NCI-H510A treated with DMSO at 0.1 percent for 48 hours (cell line): Measurements from ENCODE around the gene FTO.
A peak's percentile ranks its signal among the peaks of the same experiment; 100 is the strongest.

ENCODE experiments used
- DNase-seq: peaks from one replicate; lab custom pipeline; 2025; lab: John Stamatoyannopoulos, UW

FTO gene

DNA sequence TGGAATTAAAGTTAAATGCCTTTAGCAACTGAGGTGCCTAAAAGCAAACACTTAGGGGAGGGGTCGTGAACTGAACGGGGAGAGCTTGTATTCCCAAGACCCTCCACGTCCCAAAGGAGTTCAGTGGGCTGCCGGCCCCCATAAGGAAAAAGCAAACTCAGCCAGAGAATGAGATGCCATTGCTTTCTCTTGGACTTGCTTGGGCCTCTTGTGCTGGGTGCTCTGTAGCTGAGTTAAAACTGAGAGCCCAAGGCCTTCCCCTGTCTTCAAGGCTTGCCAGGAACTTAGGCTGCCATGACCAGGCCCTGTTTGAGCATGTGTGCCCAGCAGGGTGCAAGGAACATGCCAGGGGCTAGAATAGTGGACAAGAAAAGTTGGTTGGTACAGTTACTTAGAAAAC is 382.8 kb downstream of the FTO start:
- no peak for DNase-seq

DNA sequence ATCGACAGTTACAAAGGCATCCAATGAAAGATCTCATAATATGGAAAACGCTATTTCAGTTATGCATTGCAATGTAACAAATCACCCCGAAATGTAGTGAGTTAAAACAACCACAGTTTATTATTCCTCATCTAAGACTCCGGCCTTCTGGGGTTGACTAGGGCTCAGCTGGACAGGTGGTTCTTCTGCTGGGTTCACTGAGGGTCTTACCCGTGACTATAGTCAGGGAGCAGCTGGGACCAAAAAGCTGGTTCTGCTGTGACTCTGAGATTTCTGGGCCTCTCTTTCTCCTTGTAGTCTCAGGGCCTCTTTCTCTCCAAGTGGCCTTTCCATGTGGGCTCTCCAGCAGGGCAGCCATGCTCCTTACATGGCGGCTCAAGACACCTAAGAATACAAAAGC is 386.6 kb downstream of the FTO start:
- DNase-seq: no peak

DNA sequence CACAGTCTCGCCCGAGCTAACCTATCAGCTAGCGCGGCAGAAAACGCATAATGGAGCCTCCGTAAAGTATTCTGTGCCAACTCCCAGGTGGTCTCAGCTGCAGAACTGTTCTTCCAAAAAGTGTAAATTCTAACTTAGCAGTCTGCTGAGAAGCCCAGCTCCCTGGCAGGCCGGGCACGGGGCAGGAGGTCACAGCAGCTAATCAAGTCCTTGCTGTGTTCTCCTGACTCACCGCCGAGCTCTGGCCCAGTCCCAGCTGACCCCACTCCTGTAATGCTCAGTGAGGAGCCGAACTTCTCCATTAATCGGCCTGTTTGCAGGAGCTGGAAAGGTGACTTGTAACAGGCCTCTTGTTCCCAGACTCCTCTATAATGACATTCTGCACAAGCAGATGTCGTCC is 389.3 kb downstream of the FTO start:
- no peak for DNase-seq

DNA sequence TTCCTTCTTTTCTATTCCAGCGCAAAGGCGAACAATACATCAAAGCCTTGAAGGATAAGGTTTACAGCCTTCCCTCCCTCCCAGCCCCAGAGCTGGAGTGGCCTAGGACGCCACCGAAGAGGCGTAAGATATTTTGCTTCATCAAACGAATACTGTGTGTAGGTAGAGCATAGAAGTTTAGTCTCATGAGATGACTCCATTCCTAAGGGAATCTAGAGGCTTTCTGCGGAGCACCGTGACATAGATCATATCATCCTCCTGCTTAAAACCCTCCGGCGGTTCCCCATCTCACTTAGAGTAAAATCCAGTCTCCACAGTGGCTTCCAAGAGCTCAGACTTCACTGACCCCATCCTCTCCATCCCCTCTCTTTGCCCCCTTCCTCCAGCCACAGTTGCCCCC is 390.7 kb downstream of the FTO start:
- no peak for DNase-seq

DNA sequence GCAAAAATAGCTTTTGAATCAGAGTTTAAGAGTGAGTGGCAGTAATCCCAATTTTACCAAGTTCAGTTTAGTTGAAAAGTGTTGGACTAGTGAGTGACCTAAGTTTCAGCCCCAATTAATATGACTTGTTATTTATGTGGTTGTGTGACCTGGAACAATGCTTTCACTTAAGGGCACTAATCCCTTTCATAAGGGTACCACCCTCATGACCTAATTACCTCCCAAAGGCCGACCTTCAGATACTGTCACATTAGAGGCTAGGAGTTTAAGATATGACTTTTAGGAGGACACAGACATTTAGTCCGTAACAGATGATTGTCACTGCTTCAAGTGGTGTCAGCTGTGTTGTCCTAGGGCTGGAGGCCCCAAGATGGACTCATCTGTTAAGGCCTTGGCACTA is 392.7 kb downstream of the FTO start:
- no peak for DNase-seq

DNA sequence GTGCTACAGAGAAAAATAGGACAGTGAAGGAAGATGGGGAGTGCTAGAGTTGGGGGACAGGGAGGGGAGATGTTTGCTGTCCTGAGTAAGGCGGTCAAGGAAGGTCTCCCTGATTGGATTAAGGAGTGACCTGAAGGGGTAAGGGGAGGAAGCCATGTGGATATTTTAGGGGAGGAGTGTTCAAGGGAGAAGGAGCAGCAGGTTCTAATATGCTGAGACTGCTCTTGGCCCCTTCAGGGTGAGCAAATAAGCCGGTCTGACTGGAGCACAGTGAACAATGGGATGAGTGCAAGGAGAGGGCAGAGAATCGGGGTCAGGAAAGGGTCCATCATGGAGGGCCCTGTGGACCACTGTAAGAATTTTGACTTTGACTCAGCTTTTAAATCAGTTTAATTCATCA is 393.8 kb downstream of the FTO start:
- DNase-seq: no peak

DNA sequence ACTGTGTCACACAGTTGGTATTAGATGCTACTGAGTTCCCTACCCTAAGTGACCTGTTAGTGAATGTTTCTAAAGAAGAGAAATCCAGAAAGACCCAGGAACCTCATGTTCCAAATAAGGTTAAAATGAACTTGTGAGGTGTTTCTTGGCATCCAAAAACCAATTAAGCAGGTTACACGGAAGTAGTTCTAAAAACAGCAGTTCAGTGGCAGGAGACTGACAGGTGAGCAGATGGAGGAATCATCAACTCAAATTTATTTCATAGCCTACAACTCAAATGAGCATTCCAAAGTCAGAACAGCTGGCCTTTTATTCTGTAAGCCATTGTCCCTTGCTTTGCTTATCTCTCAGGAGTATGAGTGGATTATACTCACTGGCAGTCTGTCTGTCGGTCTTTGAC is 394.3 kb downstream of the FTO start:
- DNase-seq: no peak

DNA sequence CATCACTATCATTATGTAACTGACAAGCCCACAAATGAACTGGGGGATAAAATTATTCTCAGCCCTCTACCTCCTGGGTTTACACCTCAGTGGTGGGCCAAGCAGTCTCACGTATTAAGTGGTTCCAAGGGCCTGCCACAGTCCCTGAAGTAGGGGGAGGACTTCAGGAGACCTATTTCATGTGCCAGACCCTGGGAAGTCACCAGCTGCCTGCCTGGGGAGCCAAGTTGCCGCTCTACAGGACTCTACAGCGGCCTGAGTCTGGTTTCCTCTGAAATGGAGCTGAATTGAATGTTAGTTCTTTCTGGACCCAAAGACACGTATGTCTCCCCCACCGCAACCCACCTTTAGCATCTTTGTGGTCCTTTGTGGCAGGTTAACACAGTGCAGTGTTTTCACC is 395.7 kb downstream of the FTO start:
- no peak for DNase-seq

DNA sequence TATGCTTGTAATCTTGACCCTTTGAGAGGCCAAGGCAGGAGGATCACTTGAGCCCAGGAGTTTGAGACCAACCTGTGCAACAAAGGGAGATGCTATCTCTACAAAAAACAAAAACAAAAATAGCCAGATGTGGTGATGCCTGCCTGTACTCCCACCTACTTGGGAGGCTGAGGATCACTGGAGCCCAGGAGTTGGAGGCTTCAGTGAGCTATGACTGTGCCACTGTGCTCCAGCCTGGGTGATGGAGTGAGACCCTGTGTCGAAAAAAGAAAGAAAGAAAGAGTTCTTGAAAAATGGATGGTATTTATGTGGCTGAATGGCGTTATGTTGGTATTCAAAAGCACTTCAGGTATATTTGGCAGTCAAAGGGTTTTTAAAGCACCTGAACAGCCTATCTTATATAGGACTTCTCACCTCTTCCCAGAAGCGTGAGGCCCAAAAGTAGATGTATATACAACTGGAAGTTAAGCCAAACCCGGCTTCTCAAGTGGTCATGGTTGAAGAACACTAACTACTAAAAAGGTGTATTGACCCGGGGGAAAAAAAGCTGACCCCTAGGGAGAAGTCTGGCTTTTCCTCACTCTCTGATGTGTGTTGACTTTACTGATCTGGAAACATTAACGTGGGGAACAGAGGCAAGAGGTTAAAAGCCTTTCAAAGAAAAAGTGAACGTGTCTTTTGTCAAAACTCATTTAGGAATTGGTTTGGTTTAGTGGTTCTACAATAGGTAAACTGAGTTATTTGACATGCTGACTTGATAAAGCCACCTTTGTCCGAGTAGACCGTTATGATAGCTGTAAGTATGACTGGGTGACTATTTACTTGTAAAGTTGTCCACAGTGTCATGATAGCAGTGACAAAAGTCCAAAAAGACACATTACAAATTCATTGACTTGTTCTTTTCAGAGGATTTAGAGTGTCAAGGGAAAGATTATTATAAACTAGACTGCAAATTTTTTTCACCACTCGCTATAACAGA is 399.2 kb downstream of the FTO start:
- DNase-seq: no peak

DNA sequence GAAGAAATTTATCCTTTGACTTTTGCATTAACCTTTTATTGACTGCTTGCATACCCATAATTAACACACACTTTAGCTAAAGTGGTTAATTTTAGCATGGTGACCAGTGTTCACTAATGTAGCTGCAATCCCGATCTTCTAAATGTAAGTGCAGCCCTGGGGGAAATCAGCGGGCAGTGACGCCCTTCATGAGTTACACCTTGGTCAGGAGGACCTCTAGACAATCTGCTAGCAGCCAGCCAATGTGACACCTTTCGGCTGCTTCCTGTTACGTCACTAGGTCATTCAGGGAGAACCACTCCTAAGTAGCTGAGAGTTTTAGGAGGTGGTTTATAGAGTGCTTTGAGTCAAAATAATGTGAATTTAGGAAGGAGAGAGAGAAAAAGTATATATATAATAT is 402.1 kb downstream of the FTO start:
- peak; percentile 1 for DNase-seq

DNA sequence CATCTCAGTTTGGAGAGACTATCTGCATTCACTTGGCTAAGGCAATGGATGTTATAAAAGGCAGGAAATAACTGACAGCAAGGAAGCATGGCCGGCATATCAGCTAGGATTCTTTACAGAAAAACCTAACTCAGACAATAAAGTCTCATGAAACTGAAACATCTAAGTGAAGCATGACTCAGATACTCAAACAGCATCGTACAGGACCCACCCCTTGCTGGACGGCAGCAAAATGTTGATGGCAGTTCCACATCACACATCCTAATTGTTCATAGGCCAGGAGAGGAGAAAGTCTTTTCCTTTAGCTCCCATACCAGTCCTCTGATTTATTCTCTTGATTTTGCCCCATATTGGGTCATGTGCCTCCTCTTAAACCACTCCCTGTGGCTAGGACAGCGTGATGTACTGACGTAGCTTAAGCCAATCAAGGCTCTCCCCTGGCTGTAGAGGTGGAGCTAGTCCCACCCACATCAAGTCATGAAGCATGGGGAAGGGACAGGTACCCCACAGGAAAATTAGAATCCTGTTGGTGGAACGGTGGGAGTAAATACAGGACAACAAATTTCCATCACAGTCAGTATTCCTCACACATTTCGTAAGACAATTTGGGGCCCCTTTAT is 403.7 kb downstream of the FTO start:
- no peak for DNase-seq

DNA sequence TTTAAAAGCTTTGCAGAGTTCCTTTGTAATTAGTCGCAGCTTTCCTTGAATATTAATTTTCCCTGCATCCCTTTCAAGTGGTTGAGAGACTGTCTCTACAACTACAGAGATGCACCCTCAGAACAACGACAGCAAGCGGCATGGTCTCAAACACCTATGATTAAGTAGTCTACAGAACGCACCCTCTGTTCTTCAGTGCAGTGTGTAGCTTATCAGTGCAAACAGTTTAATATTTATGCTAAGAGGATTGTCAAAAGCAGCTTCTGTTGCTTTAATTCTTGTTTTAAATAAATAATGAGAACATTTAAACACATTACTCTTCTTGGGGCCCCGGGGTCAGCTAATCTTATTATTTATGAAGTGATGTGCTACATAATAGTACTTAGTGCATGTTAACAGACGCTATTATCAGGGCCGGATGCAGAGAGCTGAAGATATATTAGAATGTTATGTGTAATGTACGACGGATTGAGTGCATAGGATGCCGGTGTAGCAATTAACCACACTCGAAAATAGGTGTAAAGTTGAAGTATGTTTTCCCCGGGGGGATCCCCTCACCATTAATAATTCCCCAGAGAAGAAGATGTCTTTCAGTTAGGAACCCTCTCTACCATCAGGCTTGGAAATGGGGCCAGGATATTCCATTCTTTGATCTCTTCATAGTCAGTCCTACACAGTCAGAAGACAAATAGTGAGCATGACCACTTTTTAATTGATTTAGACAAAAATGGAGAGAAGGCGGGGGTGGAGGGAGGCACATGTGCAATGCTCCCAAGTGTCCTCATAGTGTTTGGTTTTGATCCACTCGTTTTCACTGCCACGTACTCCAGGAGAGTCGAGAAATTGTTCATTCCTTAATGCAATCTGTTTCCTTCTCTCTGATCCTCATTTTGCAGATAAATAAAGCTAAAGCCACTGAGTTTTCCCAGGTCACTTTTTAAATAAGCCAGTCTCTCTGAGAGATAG is 406.3 kb downstream of the FTO start:
- no peak for DNase-seq

DNA sequence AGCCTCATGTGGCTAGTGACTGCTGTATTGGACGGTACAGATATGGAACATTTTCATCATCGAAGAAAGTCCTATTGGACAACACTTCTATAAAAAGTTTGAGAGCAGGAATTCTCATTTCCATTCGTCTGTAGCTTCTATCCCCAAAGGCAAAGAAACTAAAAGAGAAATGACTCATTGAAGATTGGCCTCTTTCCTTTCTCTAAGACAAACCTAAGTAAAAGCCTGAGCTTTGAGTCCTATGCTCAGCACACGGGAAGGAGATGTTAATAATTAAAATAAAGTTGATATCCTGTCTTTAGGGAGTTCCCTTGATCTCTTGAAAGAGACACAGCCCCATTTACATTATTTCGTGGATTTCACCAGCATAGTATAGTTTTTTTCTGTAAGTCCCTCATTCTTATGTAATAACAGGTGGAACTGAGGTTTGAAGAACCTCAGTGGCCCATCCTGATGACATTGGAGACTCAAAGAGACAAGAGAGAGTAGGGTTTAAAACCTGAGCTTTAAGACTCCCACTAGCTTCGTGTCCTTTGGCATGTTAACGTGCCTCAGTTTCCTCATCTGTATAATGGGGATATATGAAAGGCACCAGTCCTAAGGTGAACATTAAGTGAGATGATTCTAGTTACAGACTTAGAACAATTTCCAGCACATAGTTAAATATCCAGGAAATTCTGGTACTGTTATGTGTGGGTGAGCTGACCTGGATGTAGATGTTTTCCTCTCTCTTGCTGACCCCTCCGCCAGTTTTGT is 408.7 kb downstream of the FTO start:
- DNase-seq: no peak

DNA sequence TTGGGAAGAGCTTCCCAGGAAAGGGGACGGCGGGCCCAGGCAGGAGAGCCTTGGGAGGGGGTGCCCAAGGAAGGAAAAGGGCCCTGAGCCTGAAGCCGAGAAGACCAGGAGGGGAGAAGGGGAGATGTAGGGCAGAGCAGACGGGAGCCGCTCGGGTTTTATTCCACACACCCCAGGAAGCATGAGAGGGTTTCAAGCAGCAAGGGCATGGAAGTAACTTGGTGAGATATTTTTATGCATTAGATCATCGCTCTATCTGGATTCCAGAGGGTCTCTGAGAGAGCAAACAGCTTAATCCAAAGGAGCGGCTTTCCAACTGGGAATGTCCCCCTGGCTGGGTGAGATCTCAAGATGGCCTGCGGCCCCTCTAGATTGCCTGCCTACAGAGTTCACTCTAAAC is 411.6 kb downstream of the FTO start:
- no peak for DNase-seq

DNA sequence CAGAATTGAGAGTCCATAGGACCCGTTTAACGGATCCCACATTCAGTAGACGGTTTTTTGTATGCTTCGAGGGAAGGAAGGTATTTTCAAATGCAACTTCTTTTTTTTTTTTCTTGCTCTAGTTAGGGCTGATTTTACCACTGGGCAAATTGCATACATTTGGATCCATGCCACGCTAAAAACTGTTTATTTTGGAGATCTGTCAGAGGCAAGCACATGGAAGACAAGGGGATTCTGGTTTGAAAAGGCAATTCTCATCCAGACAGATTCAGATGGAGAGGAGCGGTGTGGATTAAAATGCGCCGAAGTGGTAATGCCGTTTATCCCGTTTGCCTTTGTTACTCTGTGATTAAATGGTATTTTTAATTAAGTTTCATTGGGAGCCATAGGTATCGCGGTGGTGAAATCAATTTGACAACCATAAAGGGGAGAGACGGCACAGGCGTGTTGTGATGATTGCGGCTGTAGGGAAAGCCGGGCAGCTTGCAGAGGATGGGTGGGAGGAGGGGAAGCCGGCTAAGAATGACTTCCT is 412.2 kb downstream of the FTO start:
- DNase-seq: no peak

DNA sequence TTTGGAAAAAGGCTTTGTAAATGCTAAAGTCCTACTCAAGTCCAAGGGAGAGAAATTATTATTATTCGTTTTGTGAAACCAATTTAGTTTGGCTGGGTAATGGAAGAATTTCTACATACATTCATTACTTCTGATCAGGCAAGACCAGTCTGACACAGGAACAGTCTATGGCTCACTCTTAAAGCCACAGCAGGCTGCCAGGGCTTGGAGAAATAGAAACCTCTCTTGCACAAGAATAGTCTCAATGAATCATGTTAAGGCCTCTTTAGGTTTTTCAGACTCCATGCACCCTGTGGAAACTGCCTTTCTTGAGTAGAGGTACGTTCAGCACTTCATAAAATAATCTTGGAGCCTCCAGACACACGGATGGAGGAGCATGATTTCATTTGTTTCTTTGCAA is 414.9 kb downstream of the FTO start:
- no peak for DNase-seq

DNA sequence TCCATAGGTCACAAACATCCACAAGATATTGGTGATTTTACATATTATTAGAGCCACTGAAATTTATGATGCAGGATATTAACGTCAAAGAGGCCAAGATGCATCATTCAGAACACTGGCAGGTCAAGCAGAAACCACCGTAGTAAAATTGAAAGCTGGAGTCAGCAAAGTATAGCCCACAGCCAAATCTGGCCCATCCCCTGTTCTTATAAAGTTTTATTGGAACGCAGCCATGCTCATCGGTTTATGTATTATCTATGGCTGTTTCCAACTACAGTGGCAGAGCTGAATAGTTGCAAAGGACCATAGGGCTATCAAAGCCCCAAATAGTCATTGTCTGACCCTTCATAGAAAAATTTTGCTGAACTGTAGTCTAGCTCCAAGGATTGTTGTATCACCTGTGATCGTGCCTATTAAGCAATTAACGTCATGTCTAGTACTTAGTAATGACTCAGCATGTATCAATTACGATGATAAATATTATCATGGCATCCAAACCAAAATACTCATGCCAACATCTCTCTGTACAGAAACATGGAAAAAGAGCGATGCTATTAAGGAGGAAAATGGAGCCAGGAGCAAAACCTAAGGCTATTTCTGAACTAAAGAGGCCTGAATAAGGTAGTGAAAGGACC is 417.0 kb downstream of the FTO start:
- DNase-seq: no peak

DNA sequence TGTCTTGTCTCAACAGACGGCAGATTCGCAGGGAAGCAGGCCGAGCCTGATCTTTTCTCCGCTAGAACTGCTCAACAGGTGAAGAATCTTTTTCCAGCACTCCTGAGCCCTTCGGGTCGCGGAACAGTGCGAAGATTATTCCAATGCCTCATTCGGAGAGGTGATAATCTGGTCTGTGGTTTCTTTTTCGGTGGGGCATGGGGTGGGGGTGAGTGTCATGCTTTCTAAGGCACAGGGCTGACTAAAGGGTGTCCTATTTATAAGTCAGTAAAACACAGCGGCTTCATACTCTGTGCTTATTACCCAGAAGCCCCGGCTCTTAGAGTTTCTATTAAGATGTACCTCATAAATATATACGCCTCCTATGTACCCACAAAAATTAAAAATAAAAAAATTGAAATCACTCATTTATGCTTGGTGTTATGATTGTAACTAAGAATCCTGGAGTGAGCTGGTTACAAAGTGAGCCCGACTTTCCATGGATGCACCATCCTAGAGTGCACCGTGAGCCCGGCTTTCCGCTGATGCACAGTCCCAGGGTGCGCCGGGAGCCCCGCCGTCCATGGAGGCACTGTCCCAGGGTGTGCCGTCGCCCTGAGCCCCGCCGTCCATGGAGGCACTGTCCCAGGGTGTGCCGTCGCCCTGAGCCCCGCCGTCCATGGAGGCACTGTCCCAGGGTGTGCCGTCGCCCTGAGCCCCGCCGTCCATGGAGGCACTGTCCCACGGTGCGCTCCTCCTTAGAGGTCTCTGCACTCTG is 417.8 kb downstream of the FTO start:
- DNase-seq: no peak

DNA sequence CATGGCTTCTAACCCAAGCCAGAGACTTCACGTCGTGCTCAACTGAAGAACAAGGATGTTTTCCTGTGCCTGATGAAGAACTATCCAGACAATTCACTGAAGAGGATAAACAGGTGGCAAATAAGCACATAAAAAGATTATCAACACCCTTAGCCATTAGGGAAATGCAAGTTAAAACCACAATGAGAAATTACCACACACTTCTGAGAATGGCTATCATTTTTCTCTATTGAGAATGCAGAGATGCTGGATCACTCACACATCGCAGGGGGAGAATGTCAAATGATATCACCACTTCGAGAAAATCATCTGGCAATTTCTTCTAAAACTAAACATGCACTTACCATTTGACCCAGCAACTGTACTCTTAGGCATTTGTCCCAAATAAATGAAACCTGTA is 419.8 kb downstream of the FTO start:
- no peak for DNase-seq
